Inflammatory macrophage treated with lipopolysaccharide for 4 hours (primary cell): ENCODE measurements around the gene RPS23.

Source experiments
- DNase-seq: peaks from one replicate; pipeline ENCODE4 v3.0.0-alpha.2; 2020

The RPS23 gene

GRCh38 chr5:82234885-82235284 lies 43.3 kb downstream of the RPS23 start:
- no peak for DNase-seq

- DNase-seq = peak; percentile 50
Measured at GRCh38 chr5:82225525-82226172, 52.5 kb downstream of the RPS23 start.
